Measurements from ENCODE around the gene PSMD2. TPM values are rescaled to one million over a fixed set of nuclear protein-coding genes. Genes with fewer than 3 reads are reported as not detected.
A peak's percentile ranks its signal among the peaks of the same experiment; 100 is the strongest.

Gene PSMD2
- total RNA-seq, 5 donors from 2014 or later (not counting 1 experiment from before 2014, with no cell fraction given), result 134 to 151 (median 149) TPM

- Mint-ChIP-seq H3K4me3 (no peak overlapping the region), H3K27me3 (no peaks in the 10 kb centered on the region), H3K27ac (no peak overlapping the region), H3K36me3 (peaks cover 10% of the 10 kb centered on the region), H3K4me1 (no peaks in the 10 kb centered on the region), H3K9me3 (no peaks in the 10 kb centered on the region)
- H3K4me3 ChIP-seq (ENCODE audit: control insufficient read depth in 1 of 2, extremely low read depth in 1 of 2, low read length in 1 of 2), result no peak overlapping the region
- DNase-seq, result no peak
- no peak for ATAC-seq (replicated peaks in 1 of 4)
- CTCF ChIA-PET, result no interaction called here
- H3K9me3 ChIP-seq, result no peaks in the 10 kb centered on the region
- peaks cover 0 to 7% of the 10 kb centered on the region in 2 donors for H3K36me3 ChIP-seq (ENCODE audit: control insufficient read depth in 2 of 2, extremely low read depth in 1 of 2, insufficient read depth in 1 of 2, low read length in 1 of 2)
- no peak overlapping the region for H3K27ac ChIP-seq (ENCODE audit: low read length)
- 94% methylated on average over 20 of the region's 24 CpGs for WGBS (ENCODE audit: insufficient coverage)
- POLR2A ChIA-PET, result no interaction called here
- H3K4me1 ChIP-seq (ENCODE audit: control insufficient read depth in 1 of 2, extremely low read depth in 1 of 2, insufficient read depth in 2 of 2, low read length in 2 of 2), result no peaks in the 10 kb centered on the region
- H3K27me3 ChIP-seq (replicated peaks in 1 of 2; ENCODE audit: control insufficient read depth in 2 of 2, extremely low read depth in 1 of 2, insufficient read depth in 2 of 2, low read length in 1 of 2), result no peaks in the 10 kb centered on the region
Measured at GRCh38 chr3:184344579-184345316, 45.7 kb downstream of the PSMD2 start.

GRCh38 chr3:184345317-184346144 lies 46.5 kb downstream of the PSMD2 start:
- Mint-ChIP-seq H3K27me3 (no peaks in the 10 kb centered on the region), H3K4me1 (no peaks in the 10 kb centered on the region), H3K27ac (no peak overlapping the region), H3K36me3 (peaks cover 10% of the 10 kb centered on the region), H3K9me3 (no peaks in the 10 kb centered on the region), H3K4me3 (no peak overlapping the region)
- H3K9me3 ChIP-seq, result no peaks in the 10 kb centered on the region
- no peak overlapping the region for H3K27ac ChIP-seq (ENCODE audit: low read length)
- no peaks in the 10 kb centered on the region for H3K4me1 ChIP-seq (ENCODE audit: control insufficient read depth in 1 of 2, extremely low read depth in 1 of 2, insufficient read depth in 2 of 2, low read length in 2 of 2)
- ChIA-PET POLR2A (no interaction called here), CTCF (no interaction called here)
- H3K27me3 ChIP-seq (replicated peaks in 1 of 2; ENCODE audit: control insufficient read depth in 2 of 2, extremely low read depth in 1 of 2, insufficient read depth in 2 of 2, low read length in 1 of 2), result no peaks in the 10 kb centered on the region
- DNase-seq (no peak), ATAC-seq (replicated peaks in 1 of 4) (peak in 3 of 4 experiments; percentile 34 to 38 (median 35))
- H3K36me3 ChIP-seq (ENCODE audit: control insufficient read depth in 2 of 2, extremely low read depth in 1 of 2, insufficient read depth in 1 of 2, low read length in 1 of 2), result peaks cover 0 to 7% of the 10 kb centered on the region in 2 donors
- H3K4me3 ChIP-seq (ENCODE audit: control insufficient read depth in 1 of 2, extremely low read depth in 1 of 2, low read length in 1 of 2), result no peak overlapping the region
- 75% methylated on average over 8 of the region's 14 CpGs for WGBS (ENCODE audit: insufficient coverage)

- DNase-seq (no peak), ATAC-seq (replicated peaks in 1 of 4) (no peak)
- Histone ChIP-seq H3K4me1 (ENCODE audit: control insufficient read depth in 1 of 2, extremely low read depth in 1 of 2, insufficient read depth in 2 of 2, low read length in 2 of 2) (no peaks in the 10 kb centered on the region), H3K9me3 (no peaks in the 10 kb centered on the region), H3K27ac (ENCODE audit: low read length) (no peak overlapping the region), H3K36me3 (ENCODE audit: control insufficient read depth in 2 of 2, extremely low read depth in 1 of 2, insufficient read depth in 1 of 2, low read length in 1 of 2) (peaks cover 0 to 7% of the 10 kb centered on the region in 2 donors), H3K27me3 (replicated peaks in 1 of 2; ENCODE audit: control insufficient read depth in 2 of 2, extremely low read depth in 1 of 2, insufficient read depth in 2 of 2, low read length in 1 of 2) (no peaks in the 10 kb centered on the region), H3K4me3 (ENCODE audit: control insufficient read depth in 1 of 2, extremely low read depth in 1 of 2, low read length in 1 of 2) (no peak overlapping the region)
- Mint-ChIP-seq H3K9me3 (no peaks in the 10 kb centered on the region), H3K4me3 (no peak overlapping the region), H3K4me1 (no peaks in the 10 kb centered on the region), H3K27ac (no peak overlapping the region), H3K27me3 (no peaks in the 10 kb centered on the region), H3K36me3 (peaks cover 7% of the 10 kb centered on the region)
- ChIA-PET POLR2A (no interaction called here), CTCF (no interaction called here)
- WGBS (ENCODE audit: insufficient coverage), result 92% methylated on average over 17 of the region's 20 CpGs
Measured at GRCh38 chr3:184346480-184347190, 47.6 kb downstream of the PSMD2 start.

GRCh38 chr3:184347321-184348056 lies 48.4 kb downstream of the PSMD2 start:
- Mint-ChIP-seq H3K9me3 (no peaks in the 10 kb centered on the region), H3K36me3 (peaks cover 7% of the 10 kb centered on the region), H3K27ac (no peak overlapping the region), H3K4me1 (no peaks in the 10 kb centered on the region), H3K4me3 (no peak overlapping the region), H3K27me3 (no peaks in the 10 kb centered on the region)
- 89% methylated on average over 10 of the region's 12 CpGs for WGBS (ENCODE audit: insufficient coverage)
- no peaks in the 10 kb centered on the region for H3K9me3 ChIP-seq
- H3K27me3 ChIP-seq (replicated peaks in 1 of 2; ENCODE audit: control insufficient read depth in 2 of 2, extremely low read depth in 1 of 2, insufficient read depth in 2 of 2, low read length in 1 of 2), result no peaks in the 10 kb centered on the region
- ATAC-seq (replicated peaks in 1 of 4) (no peak), DNase-seq (no peak)
- POLR2A ChIA-PET, result no interaction called here
- no peak overlapping the region for H3K27ac ChIP-seq (ENCODE audit: low read length)
- CTCF ChIA-PET, result interaction anchor here in 1 of 2 donors (0.8 kb wide), 1 partner anchor 1498 kb away, joined by 4 read pairs; no protein-coding TSS in a partner anchor
- H3K4me3 ChIP-seq (ENCODE audit: control insufficient read depth in 1 of 2, extremely low read depth in 1 of 2, low read length in 1 of 2), result no peak overlapping the region
- H3K4me1 ChIP-seq (ENCODE audit: control insufficient read depth in 1 of 2, extremely low read depth in 1 of 2, insufficient read depth in 2 of 2, low read length in 2 of 2), result no peaks in the 10 kb centered on the region
- H3K36me3 ChIP-seq (ENCODE audit: control insufficient read depth in 2 of 2, extremely low read depth in 1 of 2, insufficient read depth in 1 of 2, low read length in 1 of 2), result peaks cover 0 to 7% of the 10 kb centered on the region in 2 donors

- ChIA-PET CTCF (interaction anchor here in 1 of 2 donors (0.8 kb wide), 1 partner anchor 1499 kb away, joined by 4 read pairs; no protein-coding TSS in a partner anchor), POLR2A (no interaction called here)
- H3K4me1 ChIP-seq (ENCODE audit: control insufficient read depth in 1 of 2, extremely low read depth in 1 of 2, insufficient read depth in 2 of 2, low read length in 2 of 2), result no peaks in the 10 kb centered on the region
- no peak overlapping the region for H3K27ac ChIP-seq (ENCODE audit: low read length)
- no peak overlapping the region for H3K4me3 Mint-ChIP-seq
- H3K4me1 Mint-ChIP-seq, result no peaks in the 10 kb centered on the region
- ATAC-seq (replicated peaks in 1 of 4) (no peak), DNase-seq (no peak)
- no peaks in the 10 kb centered on the region for H3K9me3 ChIP-seq
- no peak overlapping the region for H3K4me3 ChIP-seq (ENCODE audit: control insufficient read depth in 1 of 2, extremely low read depth in 1 of 2, low read length in 1 of 2)
- peaks cover 3% of the 10 kb centered on the region for H3K36me3 Mint-ChIP-seq
- no peaks in the 10 kb centered on the region for H3K27me3 ChIP-seq (replicated peaks in 1 of 2; ENCODE audit: control insufficient read depth in 2 of 2, extremely low read depth in 1 of 2, insufficient read depth in 2 of 2, low read length in 1 of 2)
- WGBS (ENCODE audit: insufficient coverage), result 94% methylated on average over 4 of the region's 4 CpGs
- H3K27me3 Mint-ChIP-seq, result no peaks in the 10 kb centered on the region
- peaks cover 0 to 7% of the 10 kb centered on the region in 2 donors for H3K36me3 ChIP-seq (ENCODE audit: control insufficient read depth in 2 of 2, extremely low read depth in 1 of 2, insufficient read depth in 1 of 2, low read length in 1 of 2)
- no peak overlapping the region for H3K27ac Mint-ChIP-seq
- no peaks in the 10 kb centered on the region for H3K9me3 Mint-ChIP-seq
Measured at GRCh38 chr3:184348057-184348382, 49.0 kb downstream of the PSMD2 start.

Data from T-cell (primary cell).